Suprapubic skin (tissue), 4 donors: ENCODE data around the gene CDC14A. TPM values are rescaled to one million over a fixed set of nuclear protein-coding genes. Genes with fewer than 3 reads are reported as not detected.

Source experiments
- DNase-seq, 2 donors: peaks; one replicate each; pipeline ENCODE4 v3.0.0-alpha.2; 2019; ENCODE audit warnings: low spot score in 2 of 2
- H3K27ac ChIP-seq: fragments of 200-600 bp; sonication (generic); one replicate; pipeline ENCODE4 v1.5.1; 2019
- H3K27me3 ChIP-seq: fragments of 200-600 bp; sonication (generic); one replicate; pipeline ENCODE4 v1.5.1; 2019
- H3K36me3 ChIP-seq: fragments of 200-600 bp; sonication (generic); one replicate; pipeline ENCODE4 v1.5.1; 2019
- H3K4me1 ChIP-seq: fragments of 200-600 bp; sonication (generic); one replicate; pipeline ENCODE4 v1.5.1; 2019
- H3K4me3 ChIP-seq: fragments of 200-600 bp; sonication (generic); one replicate; pipeline ENCODE4 v1.5.1; 2019; ENCODE audit warnings: mild to moderate bottlenecking
- H3K9me3 ChIP-seq: fragments of 200-600 bp; sonication (generic); one replicate; pipeline ENCODE4 v1.5.1; 2019
- CTCF ChIP-seq, 2 donors: fragments of 200-600 bp in 1 of 2; fragments of 450-650 bp in 1 of 2; sonication (generic) in 1 of 2; IDR thresholded peaks; one replicate each; pipeline ENCODE4 v1.5.1; 2016 to 2019; ENCODE audit warnings: antibody characterized with exemption in 2 of 2, mild to moderate bottlenecking in 1 of 2, moderate library complexity in 1 of 2
- EP300 ChIP-seq: sonication (generic); formaldehyde crosslinking; IDR thresholded peaks from one replicate; pipeline ENCODE4 v1.6.1; 2017; ENCODE audit warnings: antibody characterized with exemption
- POLR2A ChIP-seq, 2 donors: fragments of 450-650 bp; IDR thresholded peaks; one replicate each; pipeline ENCODE4 v1.6.1; 2017; ENCODE audit warnings: antibody characterized with exemption in 2 of 2, mild to moderate bottlenecking in 2 of 2, moderate library complexity in 2 of 2
- POLR2AphosphoS5 ChIP-seq, 3 donors: sonication (generic); formaldehyde crosslinking; IDR thresholded peaks; one replicate each; pipeline ENCODE4 v1.6.1; 2017; ENCODE audit warnings: antibody characterized with exemption in 3 of 3
- WGBS: methylation state at CpG from one replicate; pipeline ENCODE4 v1.1.5; 2018; 5-methylcytosine and 5-hydroxymethylcytosine counted together
- total RNA-seq, 4 donors: library from RNA; depleted of rRNA; stranded (reverse); fragments of >200 nt; gene quantifications; one replicate each; pipeline ENCODE4 v1.1.0, GENCODE V29; 2016

The CDC14A gene
- total RNA-seq, 4 donors from 2014 or later = 9.9 to 22.8 (median 17.5) TPM

GRCh38 chr1:100438375-100438774 is 86.1 kb downstream of the CDC14A start:
- Histone ChIP-seq H3K27ac (no peak overlapping the region), H3K27me3 (no peaks in the 10 kb centered on the region), H3K4me3 (no peak overlapping the region), H3K4me1 (no peaks in the 10 kb centered on the region), H3K9me3 (no peaks in the 10 kb centered on the region), H3K36me3 (no peaks in the 10 kb centered on the region)
- 95% methylated on average over 1 of the region's 1 CpG for WGBS
- no peak for DNase-seq
- TF ChIP-seq CTCF (IDR thresholded peaks at IDR 0.05) (no peak), EP300 (no peak), POLR2A (IDR thresholded peaks at IDR 0.05) (no peak), POLR2AphosphoS5 (IDR thresholded peaks at IDR 0.05) (no peak)

- no peak for DNase-seq
- no peak overlapping the region for H3K4me3 ChIP-seq
- H3K4me1 ChIP-seq = no peaks in the 10 kb centered on the region
- TF ChIP-seq POLR2A (IDR thresholded peaks at IDR 0.05) = no peak
- TF ChIP-seq EP300 = no peak
- TF ChIP-seq POLR2AphosphoS5 (IDR thresholded peaks at IDR 0.05) = no peak
- TF ChIP-seq CTCF (IDR thresholded peaks at IDR 0.05) = no peak
- WGBS = 87% methylated on average over 3 of the region's 3 CpGs
- no peaks in the 10 kb centered on the region for H3K9me3 ChIP-seq
- no peaks in the 10 kb centered on the region for H3K27me3 ChIP-seq
- H3K36me3 ChIP-seq = no peaks in the 10 kb centered on the region
- no peak overlapping the region for H3K27ac ChIP-seq
Observed at GRCh38 chr1:100438789-100439188, 86.5 kb downstream of the CDC14A start.

- Histone ChIP-seq H3K9me3 (no peaks in the 10 kb centered on the region), H3K27me3 (no peaks in the 10 kb centered on the region), H3K4me3 (no peak overlapping the region), H3K36me3 (no peaks in the 10 kb centered on the region), H3K27ac (no peak overlapping the region), H3K4me1 (no peaks in the 10 kb centered on the region)
- WGBS = 58% methylated on average over 4 of the region's 4 CpGs
- DNase-seq = no peak
- TF ChIP-seq CTCF (IDR thresholded peaks at IDR 0.05) = no peak
- TF ChIP-seq EP300 = no peak
- no peak for TF ChIP-seq POLR2A (IDR thresholded peaks at IDR 0.05)
- no peak for TF ChIP-seq POLR2AphosphoS5 (IDR thresholded peaks at IDR 0.05)
Observed at GRCh38 chr1:100440075-100440809, 87.9 kb downstream of the CDC14A start.

- no peak overlapping the region for H3K27ac ChIP-seq
- H3K4me1 ChIP-seq = no peaks in the 10 kb centered on the region
- H3K9me3 ChIP-seq = no peaks in the 10 kb centered on the region
- H3K27me3 ChIP-seq = no peaks in the 10 kb centered on the region
- no peak overlapping the region for H3K4me3 ChIP-seq
- DNase-seq = no peak
- TF ChIP-seq EP300 (no peak), POLR2AphosphoS5 (IDR thresholded peaks at IDR 0.05) (no peak), CTCF (IDR thresholded peaks at IDR 0.05) (no peak), POLR2A (IDR thresholded peaks at IDR 0.05) (no peak)
- H3K36me3 ChIP-seq = no peaks in the 10 kb centered on the region
- 80% methylated on average over 2 of the region's 2 CpGs for whole genome bisulfite sequencing
Observed at GRCh38 chr1:100441146-100441545, 88.8 kb downstream of the CDC14A start.

GRCh38 chr1:100441651-100442050 is 89.3 kb downstream of the CDC14A start:
- TF ChIP-seq POLR2A (IDR thresholded peaks at IDR 0.05) (no peak), EP300 (no peak), CTCF (IDR thresholded peaks at IDR 0.05) (no peak), POLR2AphosphoS5 (IDR thresholded peaks at IDR 0.05) (no peak)
- WGBS = 83% methylated on average over 1 of the region's 1 CpG
- no peak for DNase-seq
- Histone ChIP-seq H3K27me3 (no peaks in the 10 kb centered on the region), H3K4me1 (no peaks in the 10 kb centered on the region), H3K27ac (no peak overlapping the region), H3K36me3 (no peaks in the 10 kb centered on the region), H3K4me3 (no peak overlapping the region), H3K9me3 (no peaks in the 10 kb centered on the region)
